Parathyroid adenoma (tissue), 2 donors: ENCODE results near the gene SERPINE1.

Source experiments
- H2AFZ ChIP-seq: fragments of 300-600 bp; sonication (generic); one replicate; pipeline ENCODE4 v1.7.0; 2017; ENCODE audit warnings: antibody characterized with exemption, mild to moderate bottlenecking
- H3K27ac ChIP-seq: fragments of 300-600 bp; sonication (generic); one replicate; pipeline ENCODE4 v1.7.0; 2017
- H3K27me3 ChIP-seq: fragments of 300-600 bp; sonication (generic); one replicate; pipeline ENCODE4 v1.7.0; 2017; ENCODE audit warnings: low read length; ENCODE audit not compliant: control insufficient read depth, insufficient read depth
- H3K36me3 ChIP-seq: fragments of 300-600 bp; sonication (generic); one replicate; pipeline ENCODE4 v1.7.0; 2017; ENCODE audit warnings: low read length; ENCODE audit not compliant: control insufficient read depth, insufficient read depth
- H3K4me1 ChIP-seq: fragments of 300-600 bp; sonication (generic); one replicate; pipeline ENCODE4 v1.7.0; 2017; ENCODE audit warnings: control low read depth
- H3K4me2 ChIP-seq: fragments of 300-600 bp; sonication (generic); one replicate; pipeline ENCODE4 v1.7.0; 2017; ENCODE audit warnings: low read length
- H3K4me3 ChIP-seq: fragments of 300-600 bp; sonication (generic); one replicate; pipeline ENCODE4 v1.7.0; 2017; ENCODE audit warnings: low read depth, low read length
- H3K79me2 ChIP-seq: fragments of 300-600 bp; sonication (generic); one replicate; pipeline ENCODE4 v1.7.0; 2017; ENCODE audit warnings: control low read depth
- H3K9ac ChIP-seq: fragments of 300-600 bp; sonication (generic); one replicate; pipeline ENCODE4 v1.7.0; 2017; ENCODE audit warnings: mild to moderate bottlenecking
- H3K9me3 ChIP-seq: fragments of 300-600 bp; sonication (generic); one replicate; pipeline ENCODE4 v1.7.0; 2017; ENCODE audit warnings: low read length; ENCODE audit not compliant: control insufficient read depth
- TF ChIP-seq, protein P1 (sequence below): fragments of 300-600 bp; sonication (generic); IDR thresholded peaks from one replicate; pipeline ENCODE4 v1.7.0; 2017; ENCODE audit warnings: antibody characterized with exemption, mild to moderate bottlenecking
- donor health status: primary hyperparathyroidism.

The SERPINE1 gene

GRCh38 chr7:101126651-101127459 is at the start of gene SERPINE1:
Gene SERPINE1, plus strand, starts transcription at chr7:101127104. Its CDS starts 1,290 bp downstream, at chr7:101128394.
- H3K4me3 ChIP-seq: no peak within 1 kb of the TSS
- no peaks in the 10 kb centered on the region for H3K36me3 ChIP-seq
- peak within 1 kb of the TSS; percentile 11 for H3K27ac ChIP-seq
- H3K4me1 ChIP-seq: peaks cover 8% of the 10 kb centered on the region
- H3K9me3 ChIP-seq: no peaks in the 10 kb centered on the region
- H3K79me2 ChIP-seq: no peaks in the 10 kb centered on the region
- no peaks in the 10 kb centered on the region for H3K27me3 ChIP-seq
- H3K4me2 ChIP-seq: peak within 1 kb of the TSS; percentile 54
- H3K9ac ChIP-seq: no peak within 1 kb of the TSS
- TF ChIP-seq, protein P1, sequence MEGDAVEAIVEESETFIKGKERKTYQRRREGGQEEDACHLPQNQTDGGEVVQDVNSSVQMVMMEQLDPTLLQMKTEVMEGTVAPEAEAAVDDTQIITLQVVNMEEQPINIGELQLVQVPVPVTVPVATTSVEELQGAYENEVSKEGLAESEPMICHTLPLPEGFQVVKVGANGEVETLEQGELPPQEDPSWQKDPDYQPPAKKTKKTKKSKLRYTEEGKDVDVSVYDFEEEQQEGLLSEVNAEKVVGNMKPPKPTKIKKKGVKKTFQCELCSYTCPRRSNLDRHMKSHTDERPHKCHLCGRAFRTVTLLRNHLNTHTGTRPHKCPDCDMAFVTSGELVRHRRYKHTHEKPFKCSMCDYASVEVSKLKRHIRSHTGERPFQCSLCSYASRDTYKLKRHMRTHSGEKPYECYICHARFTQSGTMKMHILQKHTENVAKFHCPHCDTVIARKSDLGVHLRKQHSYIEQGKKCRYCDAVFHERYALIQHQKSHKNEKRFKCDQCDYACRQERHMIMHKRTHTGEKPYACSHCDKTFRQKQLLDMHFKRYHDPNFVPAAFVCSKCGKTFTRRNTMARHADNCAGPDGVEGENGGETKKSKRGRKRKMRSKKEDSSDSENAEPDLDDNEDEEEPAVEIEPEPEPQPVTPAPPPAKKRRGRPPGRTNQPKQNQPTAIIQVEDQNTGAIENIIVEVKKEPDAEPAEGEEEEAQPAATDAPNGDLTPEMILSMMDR: no peak
- H2AFZ ChIP-seq: peak within 1 kb of the TSS; percentile 68

DNA sequence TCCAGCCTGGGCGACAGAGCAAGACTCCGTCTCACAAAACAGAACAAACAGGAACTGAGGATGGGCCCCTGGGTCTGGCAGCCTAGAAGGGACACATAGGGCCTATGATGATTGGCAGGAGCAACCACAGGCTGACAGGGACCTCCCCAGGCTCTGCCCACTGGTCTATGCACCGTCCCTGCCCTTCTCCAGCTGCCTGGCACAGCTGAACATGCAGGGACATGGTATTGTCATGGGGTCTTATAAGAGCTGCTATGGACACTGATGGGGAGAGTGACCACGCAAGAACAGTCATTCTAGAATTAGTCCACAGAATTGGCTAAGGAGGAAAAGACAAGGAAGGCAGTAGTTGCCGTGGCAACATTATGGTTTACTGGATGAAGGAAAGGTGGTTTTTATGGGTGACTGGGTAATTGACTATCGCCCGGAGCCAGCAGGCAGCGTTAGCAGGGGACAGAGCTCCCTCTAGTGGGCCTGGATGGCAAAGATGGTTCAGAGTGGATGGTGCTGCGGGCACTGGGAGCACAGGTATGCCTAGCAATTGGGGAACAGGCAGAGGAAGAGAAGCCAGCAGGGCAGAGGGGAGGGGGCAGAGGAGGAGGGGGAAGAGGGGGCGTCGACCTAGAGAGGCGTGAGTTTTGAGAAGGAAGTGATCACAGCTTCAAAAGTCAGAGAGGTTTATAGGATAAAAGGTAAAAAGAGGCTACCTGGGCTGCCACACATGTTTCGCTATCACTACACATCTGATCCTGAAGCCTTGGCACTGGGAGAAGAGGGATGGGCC is 49.4 kb upstream of the SERPINE1 start:
- H3K79me2 ChIP-seq: no peaks in the 10 kb centered on the region
- H3K27me3 ChIP-seq: no peaks in the 10 kb centered on the region
- H3K27ac ChIP-seq: no peak overlapping the region
- no peak overlapping the region for H2AFZ ChIP-seq
- H3K9me3 ChIP-seq: no peaks in the 10 kb centered on the region
- H3K4me1 ChIP-seq: no peaks in the 10 kb centered on the region
- H3K4me3 ChIP-seq: no peak overlapping the region
- no peaks in the 10 kb centered on the region for H3K36me3 ChIP-seq
- no peak overlapping the region for H3K9ac ChIP-seq
- H3K4me2 ChIP-seq: no peak overlapping the region
- TF ChIP-seq, protein P1: peak; percentile 94

DNA sequence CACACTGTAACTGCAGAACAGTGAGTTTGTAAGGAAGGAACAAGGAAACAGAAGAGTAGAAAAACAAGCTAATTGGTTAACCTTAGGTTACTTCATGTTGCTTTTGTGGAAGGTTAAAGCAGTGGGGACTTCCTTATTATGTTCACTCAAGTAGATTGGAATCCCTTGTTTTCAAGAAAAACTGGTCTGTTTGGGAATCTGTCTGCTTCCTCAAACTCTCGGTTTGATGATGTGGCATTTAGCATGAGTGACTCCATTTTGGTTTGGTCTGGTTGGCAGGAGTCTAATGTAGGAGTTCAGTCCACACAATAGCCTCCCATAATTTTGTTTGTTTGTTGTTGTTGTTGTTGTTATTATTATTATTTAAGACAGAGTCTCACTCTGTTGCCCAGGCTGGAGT is 45.5 kb upstream of the SERPINE1 start:
- peaks cover under 1% of the 10 kb centered on the region for H3K79me2 ChIP-seq
- H3K36me3 ChIP-seq: no peaks in the 10 kb centered on the region

DNA sequence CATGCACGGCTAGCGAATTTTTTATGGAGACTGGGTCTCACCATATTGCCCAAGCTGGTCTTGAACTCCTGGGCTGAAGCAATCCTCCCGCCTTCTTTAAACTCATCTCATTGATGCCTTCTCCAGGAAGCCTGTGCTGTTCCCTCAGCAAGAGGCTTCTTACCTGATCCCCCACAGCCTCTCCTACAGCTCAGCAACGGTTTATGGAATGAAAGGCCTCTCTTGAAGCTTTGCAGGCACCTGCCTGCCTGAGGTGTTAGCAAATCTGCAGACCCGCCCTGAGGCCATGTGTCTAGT is 42.1 kb upstream of the SERPINE1 start:
- H3K4me1 ChIP-seq: no peaks in the 10 kb centered on the region
- H3K79me2 ChIP-seq: peaks cover 2% of the 10 kb centered on the region
- H3K36me3 ChIP-seq: no peaks in the 10 kb centered on the region
- H3K4me3 ChIP-seq: peak overlapping the region; percentile 76
- no peaks in the 10 kb centered on the region for H3K9me3 ChIP-seq
- H3K4me2 ChIP-seq: peak overlapping the region; percentile 99
- TF ChIP-seq, protein P1: no peak
- H3K9ac ChIP-seq: no peak overlapping the region
- peak overlapping the region; percentile 80 for H3K27ac ChIP-seq
- H3K27me3 ChIP-seq: no peaks in the 10 kb centered on the region
- H2AFZ ChIP-seq: peak overlapping the region; percentile 92

More for the DNA sequence above, 45.5 kb upstream of the SERPINE1 start:
- no peak overlapping the region for H3K27ac ChIP-seq
- no peak overlapping the region for H3K4me3 ChIP-seq
- H2AFZ ChIP-seq: no peak overlapping the region
- no peak overlapping the region for H3K4me2 ChIP-seq
- TF ChIP-seq, protein P1: no peak
- H3K27me3 ChIP-seq: no peaks in the 10 kb centered on the region
- H3K4me1 ChIP-seq: no peaks in the 10 kb centered on the region
- no peaks in the 10 kb centered on the region for H3K9me3 ChIP-seq
- H3K9ac ChIP-seq: no peak overlapping the region
